G401.6 (cell line): ENCODE measurements around the gene CASP8.
"Not testable (repeated sequence)": the region's sequence is repeated elsewhere in the genome, so short reads cannot be mapped to it uniquely, and the experiment has no call there.

Experiments
- FAIRE-seq: peaks from 2 replicates; lab custom pipeline; 2012; peaks lifted over from hg19 to GRCh38; lab: Jason Lieb, UNC

The CASP8 gene

GRCh38 chr2:201270293-201271001, 10.1 kb downstream of the CASP8 start:
- FAIRE-seq = no peak

GRCh38 chr2:201271917-201272316, 11.6 kb downstream of the CASP8 start:
- no peak for FAIRE-seq

DNA sequence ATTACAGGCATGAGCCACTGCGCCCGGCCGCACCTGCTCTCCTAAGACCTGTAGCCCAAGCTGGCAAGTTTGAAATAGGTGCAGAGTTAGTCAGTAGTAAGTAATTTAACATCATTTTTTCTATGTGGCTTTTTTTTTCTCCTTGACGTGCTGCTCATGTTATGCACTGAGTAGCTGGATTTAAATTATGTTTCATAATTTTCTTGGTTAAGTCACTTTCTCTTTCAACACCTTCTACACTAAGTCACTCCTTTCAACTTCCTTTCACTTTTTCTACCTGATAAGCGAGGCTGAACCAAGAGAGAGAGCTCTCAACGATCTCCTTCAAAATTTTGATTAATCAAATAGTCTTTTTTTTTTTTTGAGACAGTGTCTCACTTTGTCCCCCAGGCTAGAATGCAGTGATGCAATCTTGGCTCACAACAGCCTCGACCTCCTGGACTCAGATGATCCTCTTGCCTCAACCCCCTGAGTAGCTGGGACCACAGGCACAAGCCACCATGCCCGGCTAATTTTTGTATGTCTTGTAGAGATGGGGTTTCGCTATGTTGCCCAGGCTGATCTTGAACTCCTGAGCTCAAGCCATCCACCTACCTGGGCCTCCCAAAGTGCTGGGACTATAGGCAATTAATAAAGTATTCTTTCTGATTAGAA, 13.1 kb downstream of the CASP8 start:
- no peak for FAIRE-seq

DNA sequence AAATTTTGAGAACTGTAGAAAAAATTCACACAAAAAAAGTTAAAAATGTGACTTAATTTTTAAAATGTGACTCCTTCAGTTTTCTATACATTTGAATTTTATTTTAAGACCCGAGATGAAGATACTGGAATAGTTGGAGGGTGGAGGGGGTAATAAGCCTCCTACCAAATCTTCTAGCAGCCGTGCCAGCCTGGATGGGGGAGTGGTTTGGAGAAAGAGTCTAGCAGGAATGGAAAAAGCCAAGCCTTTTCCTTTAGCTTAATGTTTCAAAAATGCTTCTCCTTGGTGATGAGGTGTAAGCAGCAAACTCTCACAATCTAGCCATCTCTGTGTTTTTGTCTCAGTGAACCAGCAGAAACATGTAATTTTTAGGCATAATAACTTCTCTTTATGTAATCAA, 14.7 kb downstream of the CASP8 start:
- FAIRE-seq = no peak

- FAIRE-seq = no peak
These were observed 15.7 kb downstream of the CASP8 start for GRCh38 chr2:201275990-201276389.

DNA sequence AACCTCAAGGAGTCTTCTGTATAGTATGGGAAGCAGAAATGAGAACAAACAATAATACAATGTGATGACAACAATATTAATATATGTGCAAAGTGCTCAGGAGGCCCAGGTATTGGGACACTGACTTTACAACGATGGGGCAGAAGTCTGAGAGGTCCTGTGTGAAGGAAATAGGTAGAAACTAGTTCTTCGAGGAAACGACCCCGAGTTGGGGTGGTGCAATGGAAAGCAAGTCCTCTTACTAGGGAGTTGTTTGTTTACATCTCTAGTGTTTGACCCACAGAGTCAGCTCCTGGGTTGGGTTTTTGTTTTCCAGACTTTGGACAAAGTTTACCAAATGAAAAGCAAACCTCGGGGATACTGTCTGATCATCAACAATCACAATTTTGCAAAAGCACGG, 16.2 kb downstream of the CASP8 start:
- FAIRE-seq = no peak

- FAIRE-seq = no peak
These were observed 18.7 kb downstream of the CASP8 start for GRCh38 chr2:201279079-201279478.

GRCh38 chr2:201280191-201281040, 20.1 kb downstream of the CASP8 start:
- no peak for FAIRE-seq

- FAIRE-seq = no peak
These were observed 25.2 kb downstream of the CASP8 start for GRCh38 chr2:201285499-201285898.

- FAIRE-seq = not testable (repeated sequence)
These were observed 30.3 kb downstream of the CASP8 start for GRCh38 chr2:201290457-201291148.

GRCh38 chr2:201298462-201299052, 38.2 kb downstream of the CASP8 start:
- FAIRE-seq = no peak

GRCh38 chr2:201299929-201300328, 39.6 kb downstream of the CASP8 start:
- FAIRE-seq = not testable (repeated sequence)

DNA sequence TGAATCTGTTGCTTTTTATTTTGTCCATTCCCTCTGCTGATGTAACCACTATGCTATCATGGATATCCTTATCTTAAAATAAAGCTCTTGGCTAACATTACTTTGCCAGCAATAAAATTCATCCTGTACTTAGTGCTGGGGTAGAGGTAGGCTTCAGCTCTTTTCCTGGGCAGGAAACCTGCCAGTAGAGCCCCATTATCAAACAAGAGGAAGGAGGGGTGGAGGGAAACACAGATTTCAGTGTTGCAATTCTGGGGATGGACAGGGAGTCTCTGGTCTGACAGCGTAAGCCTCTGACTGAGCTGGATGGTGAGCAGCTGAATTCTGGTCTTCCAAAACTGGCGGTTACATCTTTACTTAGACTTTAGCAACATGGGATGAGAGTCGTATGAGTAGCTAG, 47.5 kb downstream of the CASP8 start:
- no peak for FAIRE-seq

DNA sequence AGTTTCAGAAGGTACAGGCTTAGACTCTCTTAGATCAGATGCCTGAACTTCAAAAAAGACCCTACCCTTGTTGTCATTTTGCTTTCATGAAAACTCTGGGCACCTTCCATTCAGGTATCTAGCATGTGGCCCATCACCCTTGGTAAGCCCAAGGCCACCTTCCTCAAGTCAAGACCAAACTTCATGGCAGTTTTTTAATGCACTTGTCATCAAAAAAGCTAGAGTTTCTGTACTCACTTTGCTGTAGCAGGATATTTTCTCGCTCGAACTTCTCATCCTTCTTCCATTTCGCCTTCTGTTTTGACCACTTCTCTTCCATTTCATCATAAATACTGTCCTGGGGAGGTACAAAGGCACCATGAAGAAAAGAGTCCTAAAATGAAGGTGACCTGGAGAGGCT, 48.6 kb downstream of the CASP8 start:
- no peak for FAIRE-seq

GRCh38 chr2:201313362-201313761, 53.0 kb downstream of the CASP8 start:
- no peak for FAIRE-seq

- FAIRE-seq = no peak
These were observed 59.2 kb downstream of the CASP8 start for GRCh38 chr2:201319511-201319910.

DNA sequence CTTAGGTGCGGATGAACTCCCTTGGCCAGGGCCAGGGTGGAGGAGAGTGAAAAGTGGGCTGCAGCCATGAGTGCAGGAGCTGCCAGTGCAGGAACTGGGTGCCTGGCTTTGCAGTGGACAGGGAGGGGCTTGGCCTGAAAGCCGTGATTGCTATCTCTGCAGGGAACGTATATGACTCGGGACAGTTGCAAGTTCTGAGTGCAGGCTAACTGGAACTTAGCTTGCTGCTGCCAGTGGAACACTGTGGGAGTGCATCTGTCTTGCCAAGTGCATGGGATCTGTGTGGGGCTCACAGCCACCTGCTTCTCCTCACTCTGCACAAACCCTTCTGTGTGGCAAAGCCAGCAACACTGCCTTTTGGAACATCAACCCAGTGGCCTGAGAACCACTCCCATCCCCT, 59.9 kb downstream of the CASP8 start:
- FAIRE-seq = no peak

DNA sequence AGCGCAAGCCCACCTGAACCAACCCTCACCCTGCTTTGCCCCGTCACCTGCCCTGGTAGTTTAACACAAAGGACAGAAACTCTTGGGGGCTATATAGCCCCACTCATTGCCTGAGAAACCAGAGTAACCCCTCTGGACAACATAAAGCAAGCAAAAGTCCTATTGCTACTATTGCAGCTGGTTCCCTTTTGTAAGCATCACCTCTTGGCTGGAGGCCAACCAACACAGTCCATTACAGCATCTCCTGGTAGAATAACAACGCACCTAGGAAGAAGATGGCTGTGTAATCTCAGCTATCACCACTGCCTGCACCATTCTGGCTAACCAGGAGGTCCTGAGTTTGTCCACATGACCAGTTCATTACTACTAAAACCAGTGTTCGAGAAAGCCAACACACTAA, 60.4 kb downstream of the CASP8 start:
- no peak for FAIRE-seq

DNA sequence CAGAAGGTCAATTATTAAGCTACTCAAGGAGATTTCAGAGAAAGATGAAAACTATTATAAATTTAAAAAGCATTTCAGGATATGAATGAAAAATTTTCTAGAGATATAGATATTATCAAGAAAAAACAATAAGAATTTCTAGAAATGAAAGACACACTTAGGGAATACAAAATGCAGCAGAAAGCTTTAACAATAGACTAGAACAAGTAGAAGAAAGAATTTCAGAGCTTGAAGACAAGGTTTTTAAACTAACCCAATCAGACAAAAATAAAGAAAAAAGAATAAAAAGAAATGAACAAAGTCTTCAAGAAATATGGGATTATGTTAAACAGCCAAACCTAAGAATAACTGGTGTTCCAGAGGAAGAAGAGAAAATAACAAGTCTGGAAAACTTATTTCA, 62.4 kb downstream of the CASP8 start:
- peak; percentile 31 for FAIRE-seq

- no peak for FAIRE-seq
These were observed 67.3 kb downstream of the CASP8 start for GRCh38 chr2:201327678-201328077.

DNA sequence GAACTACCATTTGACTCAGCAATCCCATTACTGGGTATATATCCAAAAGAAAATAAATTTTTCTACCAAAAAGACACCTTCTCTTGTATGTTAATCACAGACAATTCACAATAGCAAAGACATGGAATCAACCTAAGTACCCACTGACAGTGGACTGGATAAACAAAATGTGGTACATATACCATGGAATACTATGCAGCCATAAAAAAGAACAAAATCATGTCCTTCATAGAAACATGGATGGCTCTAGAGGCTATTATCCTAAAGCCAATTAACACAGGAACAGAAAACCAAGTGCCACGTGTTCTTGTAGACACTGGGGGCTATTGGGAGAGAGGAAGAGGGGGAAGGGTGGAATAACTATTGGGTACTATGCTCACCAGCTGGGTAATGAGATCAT, 69.1 kb downstream of the CASP8 start:
- no peak for FAIRE-seq
